NCI-H226 (cell line): ENCODE results near the gene PEX5L.
A peak's percentile ranks its signal among the peaks of the same experiment; 100 is the strongest.
"Not testable (repeated sequence)": the region's sequence is repeated elsewhere in the genome, so short reads cannot be mapped to it uniquely, and the experiment has no call there.

Source experiments
- DNase-seq: peaks from one replicate; pipeline ENCODE4 v3.0.0-alpha.2; 2015

The PEX5L gene

DNA sequence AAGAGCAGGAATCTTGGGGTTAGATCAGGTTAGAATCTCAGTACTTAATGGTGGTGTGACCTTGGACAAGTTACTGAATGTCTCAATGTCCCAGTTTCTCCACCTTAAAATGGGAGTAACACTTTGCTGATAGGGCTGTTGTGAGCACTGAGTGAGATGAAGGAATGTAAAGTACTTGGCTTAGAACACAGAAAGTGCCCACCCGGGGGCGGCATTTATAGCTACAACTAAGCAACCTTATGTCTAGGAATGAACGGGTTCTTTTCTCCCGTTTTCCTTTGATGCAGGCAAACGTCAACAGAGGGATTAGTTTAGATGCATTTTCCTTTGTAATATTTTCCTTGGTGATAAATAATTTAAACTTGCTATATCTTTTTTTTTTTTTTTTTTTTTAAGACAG lies 207.3 kb downstream of the PEX5L start:
- DNase-seq: no peak

DNA sequence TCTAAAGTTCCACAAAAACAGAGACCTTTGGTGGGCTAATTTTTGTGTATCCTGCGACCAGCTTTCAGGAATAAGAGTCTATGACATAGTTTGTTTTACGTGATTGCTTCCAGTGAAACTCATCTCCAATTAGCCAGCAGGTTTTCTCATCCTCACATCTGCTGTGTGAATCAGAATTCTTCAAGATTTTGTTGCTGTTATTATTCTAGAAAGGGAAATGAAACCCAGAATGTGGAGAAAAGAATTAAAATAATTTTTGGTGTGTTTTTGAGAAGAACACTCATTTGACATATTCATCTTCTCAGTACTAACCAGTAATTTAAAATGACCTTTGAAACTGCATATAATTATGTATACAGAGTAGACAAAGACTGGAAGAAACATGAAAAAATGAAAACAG lies 208.0 kb downstream of the PEX5L start:
- DNase-seq: no peak

DNA sequence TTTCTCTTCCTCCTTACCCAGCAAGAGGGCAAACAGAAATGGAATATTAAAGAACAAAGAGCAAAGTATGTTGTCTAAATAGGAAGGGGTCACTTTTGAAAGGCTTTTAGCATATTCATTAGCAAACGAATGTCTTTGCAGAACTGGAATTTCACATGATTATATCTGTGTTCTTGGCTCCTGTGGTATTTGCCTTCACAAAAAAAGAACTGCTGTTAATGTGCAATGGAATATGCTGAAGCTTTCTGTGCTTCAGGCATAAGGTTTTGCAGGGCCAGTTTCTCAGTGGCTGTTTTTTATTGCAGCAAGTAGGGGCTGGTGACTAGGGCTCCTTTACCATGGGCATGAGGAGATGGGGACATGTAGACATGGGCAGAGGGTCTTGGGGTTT lies 210.5 kb downstream of the PEX5L start:
- DNase-seq: no peak

DNA sequence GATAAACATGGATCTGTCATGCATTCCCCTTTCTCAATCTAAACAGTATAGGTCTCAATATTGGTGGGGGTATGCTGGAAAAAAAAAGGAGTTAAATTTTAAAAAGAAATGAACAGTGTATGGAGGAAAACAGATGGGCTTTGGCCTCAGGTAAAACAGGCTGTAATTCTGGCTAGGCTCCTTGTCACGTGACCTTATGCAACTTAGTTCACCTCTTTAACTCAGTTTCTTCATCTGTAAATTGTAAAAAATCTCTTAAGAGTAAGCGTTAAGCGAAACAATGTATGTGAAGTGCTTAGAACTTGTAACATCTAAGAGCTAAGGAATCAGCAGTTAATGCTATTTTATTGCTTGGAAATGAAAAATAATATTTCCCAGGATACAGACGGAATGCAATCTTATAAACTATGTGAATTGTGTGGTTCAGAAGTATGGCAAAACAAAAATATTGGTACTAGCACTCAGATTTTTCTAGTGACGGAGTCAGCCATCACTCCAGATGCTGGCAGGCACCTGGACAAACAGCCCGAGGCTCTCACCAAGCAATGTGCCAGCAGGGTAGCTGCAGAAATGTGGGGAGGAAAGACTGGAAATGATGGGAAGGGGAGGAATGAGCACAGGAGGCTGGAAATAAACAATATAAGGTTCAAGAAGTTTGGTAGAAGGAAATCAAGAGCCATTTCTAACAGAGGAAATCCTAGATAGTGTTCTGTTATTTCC lies 211.1 kb downstream of the PEX5L start:
- no peak for DNase-seq

DNA sequence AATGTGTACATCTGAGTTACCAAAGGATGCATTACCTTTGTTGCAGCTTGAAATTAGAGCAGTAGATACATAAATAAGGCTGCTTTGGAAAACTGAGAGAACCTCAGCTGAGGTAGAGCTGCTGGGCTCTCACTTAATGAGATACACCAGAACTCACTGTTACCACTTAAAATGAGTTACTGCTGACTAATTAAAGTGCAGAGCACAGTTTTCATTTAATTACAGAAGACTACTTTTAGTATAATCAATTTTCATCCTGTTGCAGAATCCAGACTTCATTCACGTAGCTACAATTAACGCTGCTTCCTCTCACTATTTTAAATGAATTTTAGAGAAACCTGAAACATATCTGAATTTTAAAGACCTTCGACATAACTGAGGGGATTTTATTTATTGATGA lies 214.4 kb downstream of the PEX5L start:
- DNase-seq: no peak

DNA sequence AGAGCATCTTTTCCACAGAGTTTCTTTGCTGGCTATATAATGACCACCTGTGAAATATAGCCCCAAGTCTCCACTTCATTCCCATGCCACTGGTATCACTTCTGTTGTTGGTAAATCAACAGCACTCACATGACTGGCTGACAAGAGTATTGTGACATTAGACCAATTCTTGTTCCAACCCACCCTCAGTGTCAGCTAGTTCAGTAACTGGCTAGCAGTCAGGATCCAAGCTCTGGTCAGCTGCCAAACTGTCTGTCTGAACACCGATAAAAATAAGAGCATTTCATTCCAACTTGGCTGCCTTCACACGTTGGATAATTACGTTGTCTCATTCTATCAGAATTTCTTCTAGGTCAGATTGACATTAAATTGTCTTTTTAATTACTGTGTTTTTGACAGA lies 217.4 kb downstream of the PEX5L start:
- DNase-seq: no peak

DNA sequence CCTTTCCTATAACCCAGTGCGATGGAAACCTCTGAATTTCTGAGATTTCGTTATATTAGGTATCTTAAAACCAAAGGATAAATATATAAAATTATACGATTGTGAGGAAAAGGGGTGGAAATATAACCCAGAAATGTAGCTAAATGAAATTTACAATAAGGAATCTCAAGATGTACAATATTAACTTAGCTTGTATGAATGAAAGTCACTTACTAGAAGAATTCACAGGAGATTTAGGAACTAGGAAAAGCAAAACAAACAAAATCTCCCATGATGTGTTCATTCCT lies 224.7 kb downstream of the PEX5L start:
- no peak for DNase-seq

DNA sequence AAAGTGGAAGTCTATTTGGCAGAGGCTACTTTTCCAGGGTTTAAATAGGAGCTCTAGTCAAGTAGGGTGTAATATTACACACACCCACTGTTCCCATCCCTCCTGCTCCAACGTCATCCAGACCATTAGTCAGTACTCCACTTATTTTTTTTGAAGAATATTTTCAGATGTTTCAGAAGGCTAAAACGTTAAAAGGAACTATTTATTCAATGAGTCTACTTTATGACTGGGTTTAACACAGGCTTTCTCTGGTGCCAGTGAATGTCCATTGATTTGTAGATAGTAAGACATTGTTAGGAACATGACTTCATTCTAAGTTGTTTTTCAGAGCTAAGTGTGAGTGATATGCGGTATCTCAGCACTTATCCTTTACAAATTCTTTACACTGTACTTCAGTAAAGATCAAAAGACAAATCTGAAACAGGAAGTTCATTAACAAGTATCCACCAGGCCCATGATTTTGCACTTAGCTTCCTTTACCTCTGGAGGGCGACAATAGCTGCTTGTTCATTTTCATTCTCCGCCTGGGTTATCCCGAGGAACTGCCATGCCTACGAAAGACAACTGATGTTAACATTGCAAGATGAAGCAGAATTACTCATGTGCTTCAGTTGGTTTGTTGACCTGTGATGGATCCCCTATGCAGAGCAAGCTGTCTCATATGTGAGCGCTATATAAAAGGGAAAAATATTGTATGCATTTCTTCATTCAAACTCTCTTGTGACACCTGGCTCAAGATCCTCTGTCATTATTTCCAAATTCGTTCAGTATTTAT lies 225.2 kb downstream of the PEX5L start:
- peak; percentile 61 for DNase-seq

DNA sequence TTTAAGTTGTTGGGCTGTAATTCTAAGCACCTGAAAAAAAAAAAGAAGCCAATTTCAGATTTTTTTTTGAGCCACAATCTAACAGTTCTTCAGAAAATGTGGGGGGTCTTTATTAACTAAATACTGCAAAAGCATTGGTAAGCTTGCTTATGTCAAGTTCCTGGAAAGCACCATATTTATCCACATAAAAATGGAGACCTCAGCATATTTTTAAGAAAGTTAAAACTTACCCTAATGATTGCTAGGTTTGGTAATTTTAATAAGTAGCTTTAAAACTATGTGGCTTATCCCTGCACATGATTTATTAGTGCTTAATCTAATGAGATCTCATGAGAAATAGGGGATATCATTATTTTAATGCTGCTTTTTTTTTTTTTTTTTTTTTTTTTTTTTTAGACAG lies 227.1 kb downstream of the PEX5L start:
- DNase-seq: no peak

DNA sequence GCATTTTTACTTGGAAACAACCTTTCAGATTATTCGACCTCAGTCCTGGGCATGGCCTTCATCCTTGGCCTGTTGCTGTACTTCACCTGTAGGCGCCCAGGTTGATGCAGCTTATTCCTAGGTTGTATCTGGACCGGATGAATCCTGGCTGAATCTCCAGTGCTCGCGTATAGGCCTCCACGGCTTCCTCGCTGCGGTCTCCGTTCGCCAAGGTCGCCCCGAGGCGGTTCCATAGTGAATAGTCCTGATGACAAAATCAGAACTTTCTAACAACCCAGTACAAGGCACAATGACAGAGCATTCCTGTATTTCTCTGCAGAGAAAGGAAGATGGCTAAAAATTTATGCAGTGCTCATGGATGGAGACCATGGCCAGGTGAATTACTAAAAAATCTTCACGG lies 229.1 kb downstream of the PEX5L start:
- no peak for DNase-seq

DNA sequence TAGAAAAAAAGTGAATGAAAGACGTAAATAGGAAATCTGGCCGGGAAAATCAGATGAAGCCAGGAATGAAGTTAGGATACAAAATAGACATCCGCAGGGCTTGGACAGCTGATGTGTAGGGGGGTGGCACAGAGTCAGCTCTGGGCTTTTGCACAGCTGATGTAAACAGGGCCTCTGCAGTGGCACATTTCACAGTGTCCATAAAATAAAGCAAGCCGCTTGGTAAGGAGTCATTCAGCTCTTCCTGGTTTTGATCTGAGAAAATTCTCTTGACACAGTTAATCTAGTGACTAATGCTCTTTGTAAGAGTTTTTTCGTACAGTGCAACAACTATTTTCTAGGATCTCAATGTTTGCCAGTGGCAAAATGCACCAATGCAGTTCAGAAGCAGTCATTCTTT lies 230.6 kb downstream of the PEX5L start:
- no peak for DNase-seq

DNA sequence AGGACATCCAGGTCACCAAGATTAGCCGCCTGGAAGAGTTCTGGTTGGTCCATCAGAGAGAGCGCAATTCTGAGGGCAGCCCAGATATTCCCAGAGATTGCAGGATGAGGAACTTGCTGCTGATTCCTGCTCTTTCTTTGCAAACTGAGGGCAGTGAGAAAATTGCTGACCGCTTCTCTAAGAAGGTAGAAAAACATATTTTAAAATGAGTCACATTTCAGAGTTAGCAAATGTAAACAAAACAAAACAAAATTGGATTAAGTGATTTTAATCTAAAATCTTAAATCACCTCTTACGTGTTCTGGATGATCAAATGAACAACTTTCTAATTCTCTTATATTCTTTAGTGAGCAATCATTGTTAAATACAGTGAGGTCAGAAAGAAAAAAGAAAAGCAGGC lies 234.9 kb downstream of the PEX5L start:
- DNase-seq: no peak

DNA sequence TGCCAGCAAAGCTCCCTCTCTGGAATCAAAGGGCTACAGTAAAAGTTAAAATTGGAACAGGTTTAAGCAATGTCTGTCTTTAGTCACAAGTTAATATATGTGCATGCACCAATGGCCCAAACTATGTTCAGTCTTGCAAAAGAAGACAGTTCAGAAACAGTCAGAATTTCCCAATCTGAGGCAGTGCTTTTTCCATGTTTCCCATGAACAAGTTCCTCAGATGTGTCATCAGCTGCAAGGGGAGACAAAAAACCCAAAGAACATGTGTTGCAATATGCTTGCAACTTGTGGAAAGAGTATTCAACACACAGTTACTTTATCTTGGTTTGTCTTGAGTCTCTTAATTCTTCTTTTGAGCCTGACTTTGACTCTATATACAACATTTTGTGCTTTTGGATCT lies 235.5 kb downstream of the PEX5L start:
- peak; percentile 52 for DNase-seq

DNA sequence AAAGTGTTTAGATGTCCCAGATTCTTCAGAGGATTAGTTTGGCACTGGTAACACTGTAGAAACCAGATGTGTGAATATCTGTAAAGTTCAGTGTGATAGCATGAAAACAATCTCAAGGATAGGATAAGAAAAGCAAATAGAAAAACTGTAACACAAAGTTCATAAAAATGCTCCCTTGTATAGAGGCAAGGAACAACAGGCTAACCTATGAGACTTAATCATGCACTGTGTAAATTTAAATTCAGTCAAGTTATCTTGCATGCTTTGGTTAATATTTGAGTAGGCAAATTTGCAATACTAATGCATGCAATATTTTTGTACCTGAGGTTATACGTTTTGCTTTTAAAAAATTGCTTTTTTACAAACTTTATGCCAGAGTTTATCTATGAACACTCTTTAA lies 239.5 kb downstream of the PEX5L start:
- DNase-seq: no peak

DNA sequence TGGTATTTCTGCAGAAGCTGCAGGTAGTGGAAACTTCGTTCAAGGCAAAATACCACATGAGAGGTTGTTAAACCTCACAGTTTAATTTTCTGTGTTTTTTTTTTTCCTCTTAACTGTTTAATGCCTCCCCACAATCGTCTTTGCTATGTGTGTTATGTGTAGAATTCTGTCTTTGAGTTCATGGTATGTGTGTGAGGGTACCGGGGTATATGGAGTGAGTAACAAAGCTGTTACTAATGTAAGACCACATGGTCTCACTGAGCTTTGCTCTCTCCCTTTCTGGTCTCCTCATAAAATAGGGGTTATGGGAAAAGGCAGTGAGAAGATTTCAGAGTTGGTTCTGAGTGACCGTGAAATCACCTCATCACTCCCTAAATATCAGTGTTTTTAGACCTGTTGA lies 240.3 kb downstream of the PEX5L start:
- no peak for DNase-seq

DNA sequence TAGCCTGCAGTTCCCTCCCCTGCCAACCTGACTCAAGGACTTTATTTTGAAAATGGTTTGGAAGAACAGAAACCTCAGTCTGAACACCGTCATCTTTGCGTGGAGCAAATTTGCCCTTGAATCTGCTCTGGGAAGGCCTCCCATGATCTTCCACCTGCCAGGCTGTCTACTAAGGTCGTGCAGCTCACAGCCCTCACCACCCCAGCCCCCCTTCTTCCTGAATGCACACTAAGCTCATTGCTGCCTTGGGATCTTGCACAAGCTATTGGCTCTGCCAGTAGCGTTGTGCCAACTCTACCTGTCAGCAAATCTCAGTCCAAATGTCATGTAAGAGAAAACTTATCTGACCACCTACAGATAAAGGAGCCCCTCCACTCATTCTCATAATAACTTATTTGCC lies 242.4 kb downstream of the PEX5L start:
- no peak for DNase-seq

DNA sequence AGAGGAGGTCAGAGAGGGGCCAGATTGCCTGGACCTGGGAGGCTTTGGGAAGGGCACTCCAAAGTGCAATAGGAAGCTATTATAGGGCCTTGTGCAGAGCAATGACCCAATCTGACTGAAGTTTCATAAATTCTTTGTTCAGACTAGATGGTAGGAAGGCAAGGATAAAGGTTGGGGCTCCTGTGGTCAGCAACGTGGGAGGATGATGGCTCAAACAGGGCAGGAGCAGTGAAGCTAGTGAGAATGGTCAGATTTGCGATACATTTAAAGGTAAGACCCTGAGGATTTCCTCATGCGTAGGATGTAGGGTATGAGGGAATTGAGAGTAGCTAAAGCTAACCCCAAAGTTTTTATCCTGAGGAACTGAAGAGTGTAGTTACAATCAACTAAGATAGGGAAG lies 244.9 kb downstream of the PEX5L start:
- DNase-seq: no peak

DNA sequence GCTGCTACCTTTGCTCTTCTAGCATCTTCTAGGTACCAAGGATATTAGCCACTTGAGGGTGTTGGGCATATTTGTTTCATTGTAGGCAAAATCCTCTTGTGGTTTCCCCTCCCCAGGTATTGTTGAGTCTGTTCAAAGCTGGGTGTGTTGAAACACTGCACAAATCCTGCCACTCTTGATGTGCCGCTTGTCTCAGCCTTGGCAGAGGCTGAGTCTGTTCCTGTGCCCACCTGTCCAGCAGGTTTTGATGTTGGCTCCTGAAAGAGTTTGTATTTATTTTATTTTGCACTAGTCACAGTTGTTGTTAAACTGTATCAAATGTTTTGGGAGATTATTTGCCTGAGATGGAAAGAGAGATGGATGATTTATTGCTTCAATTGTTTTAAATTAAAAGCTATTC lies 247.7 kb downstream of the PEX5L start:
- no peak for DNase-seq

DNA sequence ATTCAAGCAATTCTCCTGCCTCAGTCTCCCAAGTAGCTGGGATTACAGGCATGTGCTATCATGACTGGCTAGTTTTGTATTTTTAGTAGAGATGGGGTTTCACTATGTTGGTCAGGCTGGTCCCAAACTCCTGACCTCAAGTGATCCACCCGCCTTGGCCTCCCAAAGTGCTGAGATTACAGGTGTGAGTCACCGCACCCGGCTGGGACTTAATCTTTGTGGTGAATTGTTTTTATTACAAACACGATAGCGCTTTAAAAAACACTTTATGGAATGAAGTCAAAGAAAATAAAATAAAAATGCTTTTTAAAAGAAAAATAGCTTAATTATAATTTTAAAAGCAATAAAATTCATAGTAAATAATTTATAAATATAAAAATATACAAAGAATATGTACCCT lies 253.9 kb downstream of the PEX5L start:
- DNase-seq: not testable (repeated sequence)

DNA sequence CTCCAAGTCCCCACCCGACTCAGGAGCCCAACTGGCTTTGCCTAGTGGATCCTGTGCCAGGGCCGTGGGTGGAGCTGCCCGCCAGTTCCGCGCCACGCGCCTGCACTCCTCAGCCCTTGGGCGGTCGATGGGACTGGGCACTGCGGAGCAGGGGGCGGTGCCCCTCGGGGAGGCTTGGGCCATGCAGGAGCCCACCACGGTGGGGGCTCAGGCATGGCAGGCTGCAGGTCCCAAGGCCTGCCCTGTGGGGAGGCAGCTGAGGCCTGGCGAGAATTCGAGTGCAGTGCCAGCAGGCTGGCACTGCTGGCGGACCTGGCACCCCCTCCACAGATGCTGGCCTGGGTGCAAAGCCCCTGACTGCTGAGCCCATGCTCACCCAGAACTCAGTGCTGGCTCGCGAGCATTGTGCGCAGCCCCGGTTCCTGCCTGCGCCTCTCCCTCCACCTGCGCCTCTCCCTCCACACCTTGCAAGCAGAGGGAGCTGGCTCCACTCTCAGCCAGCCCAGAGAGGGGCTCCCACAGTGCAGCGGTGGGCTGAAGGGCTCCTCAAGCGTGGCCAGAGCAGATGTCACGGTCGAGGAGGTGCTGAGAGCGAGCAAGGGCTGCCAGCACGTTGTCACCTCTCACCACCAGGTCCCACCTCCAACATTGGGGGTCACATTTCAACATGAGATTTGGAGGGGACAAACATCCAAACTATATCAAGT lies 261.2 kb downstream of the PEX5L start:
- no peak for DNase-seq

DNA sequence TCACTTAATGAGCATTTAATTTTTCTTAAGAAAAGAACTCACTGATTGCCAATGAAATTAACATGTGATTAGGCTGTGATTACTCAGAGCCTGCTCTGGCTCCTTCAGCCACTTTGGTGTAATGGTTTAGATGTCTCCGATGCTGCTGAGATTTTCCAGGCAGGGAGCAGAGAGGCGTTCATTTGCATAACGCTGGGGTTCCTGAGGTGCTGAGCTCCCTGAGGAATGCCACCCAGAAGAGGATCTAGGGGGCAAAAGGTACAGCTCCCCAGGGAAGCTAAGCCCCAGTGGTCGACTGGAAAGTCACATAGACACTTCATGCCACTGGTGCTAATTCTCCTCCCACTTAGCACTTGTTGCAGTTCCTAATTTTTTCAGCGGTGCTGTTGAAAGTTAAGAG lies 264.4 kb downstream of the PEX5L start:
- no peak for DNase-seq

DNA sequence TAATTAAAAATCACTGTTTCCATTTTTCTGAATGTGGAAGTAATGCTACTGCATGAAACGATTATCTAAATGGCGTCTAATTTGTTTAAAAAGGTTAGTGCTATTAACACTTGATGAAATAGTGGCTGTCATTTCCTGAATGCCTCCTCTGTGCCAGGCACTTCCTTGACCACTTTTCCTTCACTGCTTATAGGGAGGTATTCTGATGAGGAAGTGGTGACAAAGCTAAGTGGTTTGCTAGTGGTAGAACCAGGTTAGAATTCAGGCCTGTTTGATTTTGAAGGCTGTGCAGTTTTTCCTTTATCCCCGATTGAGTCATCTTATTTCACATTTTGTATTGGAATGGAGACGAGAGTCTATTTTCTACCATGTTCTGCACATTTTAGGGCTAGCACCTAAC lies 264.9 kb downstream of the PEX5L start:
- DNase-seq: no peak

DNA sequence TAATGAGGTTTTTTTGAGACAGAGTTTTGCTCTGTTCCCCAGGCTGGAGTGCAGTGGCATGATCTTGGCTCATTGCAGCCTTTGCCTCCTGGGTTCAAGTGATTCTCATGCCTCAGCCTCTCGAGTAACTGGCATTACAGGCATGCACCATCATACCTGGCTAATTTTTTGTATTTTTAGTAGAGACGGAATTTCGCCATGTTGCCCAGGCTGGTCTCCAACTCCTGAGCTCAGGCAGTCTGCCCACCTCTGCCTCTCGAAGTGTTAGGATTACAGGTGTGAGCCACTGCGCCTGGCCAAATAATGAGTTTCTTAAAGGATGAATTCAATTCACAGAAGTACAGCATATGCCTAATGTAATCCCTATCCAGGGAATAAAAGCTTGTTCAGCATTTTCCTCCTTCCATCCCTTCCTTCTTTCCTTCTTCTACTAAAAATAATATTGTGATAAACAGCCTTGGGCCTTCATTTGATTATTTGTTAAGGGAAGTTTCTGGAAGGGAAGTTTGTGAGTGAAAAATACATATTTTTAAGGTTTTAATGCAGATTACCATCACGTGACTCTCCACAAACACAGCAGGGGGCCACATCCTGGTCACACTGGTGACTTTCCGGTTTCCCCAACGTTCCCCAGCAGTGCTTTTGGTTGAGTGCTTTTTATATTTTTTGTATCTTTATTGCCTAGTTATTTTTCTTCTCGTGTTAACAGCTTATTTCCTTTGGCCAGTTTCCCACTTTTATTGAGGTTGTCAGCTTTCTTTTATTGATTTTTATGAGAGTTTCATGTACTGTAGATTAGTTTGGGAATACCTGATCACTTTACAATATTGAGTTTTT lies 267.1 kb downstream of the PEX5L start:
- no peak for DNase-seq

DNA sequence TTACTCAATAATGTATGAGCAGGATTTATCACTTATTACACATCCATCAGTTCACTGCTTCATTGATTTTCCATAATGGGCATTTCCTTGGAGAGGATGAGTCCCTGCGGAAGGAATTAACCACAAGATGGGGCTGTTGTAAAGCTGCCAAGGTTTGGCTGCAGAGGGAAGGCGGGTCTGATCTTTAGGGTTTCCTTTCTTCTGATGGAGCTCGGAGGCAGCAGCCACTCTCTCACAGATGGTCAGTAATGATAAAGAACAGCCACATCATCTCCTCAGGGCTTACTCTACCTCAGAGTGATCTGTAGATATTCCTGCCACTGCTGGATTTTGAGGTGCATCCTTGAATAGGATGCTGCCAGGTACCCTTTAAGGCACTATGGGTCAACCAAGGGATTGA lies 268.7 kb downstream of the PEX5L start:
- DNase-seq: peak; percentile 28
